Sigmoid colon (tissue), 4 donors: Measurements from ENCODE around the gene ATP5MG.

Experiments
- EP300 ChIP-seq, 4 donors: sonication (generic); formaldehyde crosslinking; IDR thresholded peaks; one replicate each; pipeline ENCODE4 v1.6.1; 2017; ENCODE audit warnings: antibody characterized with exemption in 4 of 4
- POLR2A ChIP-seq, 2 donors: fragments of 450-650 bp; IDR thresholded peaks; one replicate each; pipeline ENCODE4 v1.6.1; 2016; ENCODE audit warnings: antibody characterized with exemption in 2 of 2, mild to moderate bottlenecking in 2 of 2, moderate library complexity in 2 of 2
- POLR2AphosphoS5 ChIP-seq, 4 donors: sonication (generic); formaldehyde crosslinking; IDR thresholded peaks; one replicate each; pipeline ENCODE4 v1.6.1; 2017; ENCODE audit warnings: antibody characterized with exemption in 4 of 4
- TF ChIP-seq, protein P1 (sequence below), 4 experiments: fragments of 450-650 bp in 3 of 4; fragments of 200-600 bp in 1 of 4; IDR thresholded peaks; one replicate each; pipeline ENCODE4 v1.5.1; 2016 to 2019; ENCODE audit warnings: antibody characterized with exemption in 4 of 4, mild to moderate bottlenecking in 3 of 4, moderate library complexity in 2 of 4

DNA sequence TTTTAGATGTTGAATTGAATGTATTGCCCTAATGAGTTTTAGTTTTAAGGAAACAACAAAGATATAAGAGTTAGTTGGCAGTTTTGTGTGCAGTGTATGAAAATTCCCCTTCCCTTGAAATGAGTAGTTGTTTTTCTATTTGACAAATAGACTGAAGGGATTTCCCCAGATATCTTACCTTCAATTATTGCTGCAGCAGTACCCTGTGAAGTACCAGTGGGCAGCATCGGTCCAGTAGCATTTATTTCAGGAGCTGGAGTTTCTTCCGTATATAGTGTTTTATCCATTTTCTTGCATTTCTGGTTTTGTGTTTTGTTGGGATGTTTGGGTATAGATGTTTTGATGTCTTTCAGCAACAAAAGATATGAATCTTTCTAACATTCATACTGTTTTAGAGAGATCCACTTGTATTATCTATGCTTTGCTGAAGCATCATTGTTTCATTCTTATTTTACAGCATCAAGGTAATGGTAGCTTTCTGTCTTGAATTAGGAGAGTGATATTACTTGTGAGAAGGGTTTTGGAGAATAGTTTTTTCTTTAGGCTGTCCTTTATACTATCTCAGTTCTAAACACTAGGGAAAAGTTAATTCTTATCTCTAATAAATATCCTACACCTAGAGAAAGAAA is 42.3 kb downstream of the ATP5MG start:
- TF ChIP-seq, protein P1, sequence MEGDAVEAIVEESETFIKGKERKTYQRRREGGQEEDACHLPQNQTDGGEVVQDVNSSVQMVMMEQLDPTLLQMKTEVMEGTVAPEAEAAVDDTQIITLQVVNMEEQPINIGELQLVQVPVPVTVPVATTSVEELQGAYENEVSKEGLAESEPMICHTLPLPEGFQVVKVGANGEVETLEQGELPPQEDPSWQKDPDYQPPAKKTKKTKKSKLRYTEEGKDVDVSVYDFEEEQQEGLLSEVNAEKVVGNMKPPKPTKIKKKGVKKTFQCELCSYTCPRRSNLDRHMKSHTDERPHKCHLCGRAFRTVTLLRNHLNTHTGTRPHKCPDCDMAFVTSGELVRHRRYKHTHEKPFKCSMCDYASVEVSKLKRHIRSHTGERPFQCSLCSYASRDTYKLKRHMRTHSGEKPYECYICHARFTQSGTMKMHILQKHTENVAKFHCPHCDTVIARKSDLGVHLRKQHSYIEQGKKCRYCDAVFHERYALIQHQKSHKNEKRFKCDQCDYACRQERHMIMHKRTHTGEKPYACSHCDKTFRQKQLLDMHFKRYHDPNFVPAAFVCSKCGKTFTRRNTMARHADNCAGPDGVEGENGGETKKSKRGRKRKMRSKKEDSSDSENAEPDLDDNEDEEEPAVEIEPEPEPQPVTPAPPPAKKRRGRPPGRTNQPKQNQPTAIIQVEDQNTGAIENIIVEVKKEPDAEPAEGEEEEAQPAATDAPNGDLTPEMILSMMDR (IDR thresholded peaks at IDR 0.05), result no peak
- TF ChIP-seq POLR2AphosphoS5 (IDR thresholded peaks at IDR 0.05) (no peak), POLR2A (IDR thresholded peaks at IDR 0.05) (no peak), EP300 (IDR thresholded peaks at IDR 0.05) (no peak)
